Mucosa of descending colon (tissue), 3 donors: Measurements from ENCODE around the gene LRRC61. TPM values are rescaled to one million over a fixed set of nuclear protein-coding genes. Genes with fewer than 3 reads are reported as not detected.
"Not testable (repeated sequence)": the region's sequence is repeated elsewhere in the genome, so short reads cannot be mapped to it uniquely, and the experiment has no call there.

Experiments
- ATAC-seq: fragments of 200-7000 bp; cut with Tn5 transposase; one replicate; pipeline ENCODE4 v1.9.1; 2020; ENCODE audit warnings: mild to moderate bottlenecking, moderate library complexity
- DNase-seq, 3 donors: peaks; one replicate each; pipeline ENCODE4 v3.0.0-alpha.2; 2020
- H3K36me3 ChIP-seq: fragments of 200-600 bp; one replicate; pipeline ENCODE4 v1.8.0; 2021; ENCODE audit warnings: low read depth, mild to moderate bottlenecking
- H3K4me1 ChIP-seq: fragments of 200-600 bp; one replicate; pipeline ENCODE4 v1.8.0; 2021; ENCODE audit warnings: low read depth, mild to moderate bottlenecking
- H3K4me3 ChIP-seq: fragments of 200-600 bp; one replicate; pipeline ENCODE4 v1.8.0; 2021; ENCODE audit warnings: mild to moderate bottlenecking
- H3K9me3 ChIP-seq: fragments of 200-600 bp; one replicate; pipeline ENCODE4 v1.8.0; 2021; ENCODE audit warnings: mild to moderate bottlenecking
- CTCF ChIP-seq: fragments of 200-600 bp; IDR thresholded peaks from one replicate; pipeline ENCODE4 v1.8.0; 2022; ENCODE audit warnings: antibody characterized with exemption, mild to moderate bottlenecking
- intact Hi-C, 2 donors: fragments of 100-400 bp; cut with DNase I in 1 of 2; cut with micrococcal nuclease in 1 of 2; formaldehyde crosslinking; loops; one replicate each; pipeline versions ENCODE4 v1.11.0 to v1.11.1; 2022; cut with DNase I, micrococcal nuclease
- total RNA-seq, 3 donors: library from RNA; stranded (reverse); fragmentation: NEBNext Ultra II Directional in 2 of 3; extraction: Animal tissue kit (Norgen Biotek cat#: 25700) in 2 of 3; gene quantifications; one replicate each; pipeline versions ENCODE4 v1.2.1 to v1.2.4, GENCODE V29; 2021 to 2023
- donor health status: DM: no; HTN: no; CAD: no; lungs with moderate emphysema.
- donor health status: DM: no; HTN: no; CAD: no.
- donor health status: DM: no; HTN: yes; CAD: no.

Gene LRRC61
- total RNA-seq, 3 donors from 2014 or later = 11.8 to 14.5 (median 14.5) TPM

DNA sequence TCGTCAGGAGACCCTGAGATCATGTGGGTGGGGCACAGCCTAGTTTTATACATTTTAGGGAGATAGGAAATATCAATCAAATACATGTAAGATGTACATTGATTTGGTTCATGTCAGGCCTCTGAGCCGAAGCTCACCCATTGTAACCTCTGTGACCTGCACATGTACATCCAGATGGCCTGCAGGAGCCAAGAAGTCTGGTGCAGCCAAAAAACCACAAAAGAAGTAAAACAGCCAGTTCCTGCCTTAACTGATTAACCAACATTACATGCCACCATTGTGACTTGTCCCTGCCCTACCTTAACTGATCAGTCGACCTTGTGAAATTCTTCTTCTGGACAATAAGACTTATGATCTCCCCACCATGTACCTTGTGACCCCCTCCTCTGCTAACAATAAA lies 16.0 kb upstream of the LRRC61 start:
- H3K36me3 ChIP-seq = no peaks in the 10 kb centered on the region
- no peak for TF ChIP-seq CTCF
- intact Hi-C loops = no loop called here
- H3K9me3 ChIP-seq = no peaks in the 10 kb centered on the region
- no peaks in the 10 kb centered on the region for H3K4me1 ChIP-seq
- no peak for DNase-seq
- H3K4me3 ChIP-seq = no peak overlapping the region
- ATAC-seq = no peak

DNA sequence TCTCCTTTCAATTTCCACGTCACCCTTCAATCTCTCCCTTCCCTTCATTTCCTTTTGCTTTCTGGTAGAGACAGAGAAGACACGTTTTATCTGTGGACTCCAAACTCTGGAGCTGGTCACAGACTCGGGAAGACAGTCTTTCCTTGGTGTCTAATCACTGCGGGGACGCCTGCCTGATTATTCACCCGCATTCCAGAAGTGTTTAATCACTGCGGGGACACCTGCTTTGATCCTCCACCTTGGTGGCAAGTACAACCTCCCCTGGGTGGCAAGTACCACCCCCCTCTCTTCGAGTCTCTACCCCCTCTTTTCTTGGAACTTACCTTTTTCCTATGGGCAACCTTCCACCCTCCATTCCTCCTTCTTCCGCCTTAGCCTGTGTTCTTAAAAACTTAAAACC lies 15.3 kb upstream of the LRRC61 start:
- Histone ChIP-seq H3K36me3 (no peaks in the 10 kb centered on the region), H3K9me3 (no peaks in the 10 kb centered on the region), H3K4me3 (no peak overlapping the region), H3K4me1 (no peaks in the 10 kb centered on the region)
- intact Hi-C loops = no loop called here
- ATAC-seq = no peak
- DNase-seq = no peak
- TF ChIP-seq CTCF = no peak

- intact Hi-C loops = no loop called here
- H3K4me1 ChIP-seq = no peaks in the 10 kb centered on the region
- ATAC-seq (no peak), DNase-seq (no peak)
- TF ChIP-seq CTCF = no peak
- H3K9me3 ChIP-seq = no peaks in the 10 kb centered on the region
- H3K4me3 ChIP-seq = no peak overlapping the region
- no peaks in the 10 kb centered on the region for H3K36me3 ChIP-seq
These were observed 14.6 kb upstream of the LRRC61 start for GRCh38 chr7:150308575-150308974.

- H3K4me3 ChIP-seq = no peak overlapping the region
- H3K9me3 ChIP-seq = no peaks in the 10 kb centered on the region
- TF ChIP-seq CTCF = no peak
- no peak for ATAC-seq
- no peak for DNase-seq
- H3K4me1 ChIP-seq = no peaks in the 10 kb centered on the region
- H3K36me3 ChIP-seq = no peaks in the 10 kb centered on the region
- intact Hi-C loops = no loop called here
These were observed 12.0 kb upstream of the LRRC61 start for GRCh38 chr7:150311146-150311545.

GRCh38 chr7:150311711-150312110 lies 11.4 kb upstream of the LRRC61 start:
- DNase-seq = no peak
- Histone ChIP-seq H3K36me3 (no peaks in the 10 kb centered on the region), H3K4me1 (no peaks in the 10 kb centered on the region), H3K4me3 (no peak overlapping the region), H3K9me3 (no peaks in the 10 kb centered on the region)
- no peak for ATAC-seq
- intact Hi-C loops = no loop called here
- TF ChIP-seq CTCF = no peak

GRCh38 chr7:150312649-150313366 lies 10.3 kb upstream of the LRRC61 start:
- H3K9me3 ChIP-seq, H3K4me3 ChIP-seq, DNase-seq, H3K36me3 ChIP-seq, ATAC-seq, H3K4me1 ChIP-seq, intact Hi-C loops: not testable (repeated sequence)
